Right atrium auricular region (tissue), 2 donors: Measurements from ENCODE around the gene FAM161A. TPM values are rescaled to one million over a fixed set of nuclear protein-coding genes. Genes with fewer than 3 reads are reported as not detected.

Experiments used
- DNase-seq: peaks from one replicate; pipeline ENCODE4 v3.0.0-alpha.2; 2019; ENCODE audit warnings: low spot score
- H3K27ac ChIP-seq, 2 donors: fragments of 200-600 bp; sonication (generic); 1 replicate in 1 of 2; 2 replicates in 1 of 2; pipeline ENCODE4 v1.5.1; 2016 to 2019
- H3K27me3 ChIP-seq, 2 donors: fragments of 200-600 bp; sonication (generic); one replicate each; pipeline versions ENCODE4 v1.5.1 to v1.6.0; 2017 to 2019
- H3K36me3 ChIP-seq: fragments of 200-600 bp; sonication (generic); one replicate; pipeline ENCODE4 v1.5.1; 2016
- H3K4me1 ChIP-seq, 2 donors: fragments of 200-600 bp; sonication (generic); one replicate each; pipeline versions ENCODE4 v1.5.1 to v1.6.0; 2017 to 2019
- H3K4me3 ChIP-seq, 2 donors: fragments of 200-600 bp; sonication (generic); 1 replicate in 1 of 2; 2 replicates in 1 of 2; pipeline ENCODE4 v1.5.1; 2017 to 2019; ENCODE audit warnings: mild to moderate bottlenecking in 1 of 2, moderate library complexity in 1 of 2
- H3K9me3 ChIP-seq, 2 donors: fragments of 200-600 bp; sonication (generic); one replicate each; pipeline ENCODE4 v1.5.1; 2019
- total RNA-seq, 2 donors: library from RNA; depleted of rRNA; stranded (reverse); fragments of >200 nt; gene quantifications; one replicate each; pipeline ENCODE4 v1.1.0, GENCODE V29; 2016
- TF ChIP-seq, protein P1 (sequence below), 2 donors: fragments of 200-600 bp; sonication (generic); IDR thresholded peaks; one replicate each; pipeline ENCODE4 v1.5.1; 2019; ENCODE audit warnings: antibody characterized with exemption in 2 of 2

The FAM161A gene, protein sequence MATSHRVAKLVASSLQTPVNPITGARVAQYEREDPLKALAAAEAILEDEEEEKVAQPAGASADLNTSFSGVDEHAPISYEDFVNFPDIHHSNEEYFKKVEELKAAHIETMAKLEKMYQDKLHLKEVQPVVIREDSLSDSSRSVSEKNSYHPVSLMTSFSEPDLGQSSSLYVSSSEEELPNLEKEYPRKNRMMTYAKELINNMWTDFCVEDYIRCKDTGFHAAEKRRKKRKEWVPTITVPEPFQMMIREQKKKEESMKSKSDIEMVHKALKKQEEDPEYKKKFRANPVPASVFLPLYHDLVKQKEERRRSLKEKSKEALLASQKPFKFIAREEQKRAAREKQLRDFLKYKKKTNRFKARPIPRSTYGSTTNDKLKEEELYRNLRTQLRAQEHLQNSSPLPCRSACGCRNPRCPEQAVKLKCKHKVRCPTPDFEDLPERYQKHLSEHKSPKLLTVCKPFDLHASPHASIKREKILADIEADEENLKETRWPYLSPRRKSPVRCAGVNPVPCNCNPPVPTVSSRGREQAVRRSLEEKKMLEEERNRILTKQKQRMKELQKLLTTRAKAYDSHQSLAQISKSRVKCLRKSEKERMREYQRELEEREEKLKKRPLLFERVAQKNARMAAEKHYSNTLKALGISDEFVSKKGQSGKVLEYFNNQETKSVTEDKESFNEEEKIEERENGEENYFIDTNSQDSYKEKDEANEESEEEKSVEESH
- 1 to 10 TPM in 1 of 2 donors, under 1 TPM in 1; 0.41 to 1.8 TPM for total RNA-seq

DNA sequence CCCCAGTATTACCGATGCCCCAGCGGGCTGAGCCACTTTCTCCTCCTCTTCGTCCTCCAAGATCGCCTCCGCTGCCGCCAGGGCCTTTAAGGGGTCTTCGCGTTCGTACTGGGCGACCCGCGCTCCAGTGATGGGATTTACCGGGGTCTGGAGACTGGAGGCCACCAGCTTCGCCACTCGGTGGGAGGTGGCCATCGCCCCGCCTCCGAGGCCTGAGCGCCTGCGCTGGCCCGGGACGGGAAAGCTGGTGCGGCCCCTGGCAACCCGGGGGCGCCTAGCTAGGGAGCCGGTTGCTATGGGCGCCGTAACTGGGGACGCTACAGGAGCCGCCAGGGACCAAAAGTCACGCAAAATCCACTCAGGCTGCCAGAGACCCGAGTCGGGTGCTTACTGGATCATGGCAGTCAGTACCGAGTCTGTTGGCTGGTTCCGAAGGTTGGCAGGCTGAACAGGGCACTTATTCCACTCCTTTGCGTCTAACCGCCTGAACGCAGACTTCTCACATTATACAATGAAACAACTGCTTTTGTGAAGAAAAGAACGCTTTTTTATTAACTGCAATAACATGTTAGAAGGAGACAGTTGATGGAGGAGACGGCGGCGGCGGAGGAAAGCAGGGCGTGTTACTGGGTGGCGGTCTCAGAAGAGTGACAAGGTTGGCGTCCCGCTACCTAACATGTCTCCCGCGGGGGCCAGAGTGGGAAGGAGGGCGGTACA is at the start of gene FAM161A:
Gene FAM161A (minus strand): TSS at position 214 of the 717 bp plus-strand sequence. CDS start 19 bp downstream, at position 195.
- TF ChIP-seq, protein P1, sequence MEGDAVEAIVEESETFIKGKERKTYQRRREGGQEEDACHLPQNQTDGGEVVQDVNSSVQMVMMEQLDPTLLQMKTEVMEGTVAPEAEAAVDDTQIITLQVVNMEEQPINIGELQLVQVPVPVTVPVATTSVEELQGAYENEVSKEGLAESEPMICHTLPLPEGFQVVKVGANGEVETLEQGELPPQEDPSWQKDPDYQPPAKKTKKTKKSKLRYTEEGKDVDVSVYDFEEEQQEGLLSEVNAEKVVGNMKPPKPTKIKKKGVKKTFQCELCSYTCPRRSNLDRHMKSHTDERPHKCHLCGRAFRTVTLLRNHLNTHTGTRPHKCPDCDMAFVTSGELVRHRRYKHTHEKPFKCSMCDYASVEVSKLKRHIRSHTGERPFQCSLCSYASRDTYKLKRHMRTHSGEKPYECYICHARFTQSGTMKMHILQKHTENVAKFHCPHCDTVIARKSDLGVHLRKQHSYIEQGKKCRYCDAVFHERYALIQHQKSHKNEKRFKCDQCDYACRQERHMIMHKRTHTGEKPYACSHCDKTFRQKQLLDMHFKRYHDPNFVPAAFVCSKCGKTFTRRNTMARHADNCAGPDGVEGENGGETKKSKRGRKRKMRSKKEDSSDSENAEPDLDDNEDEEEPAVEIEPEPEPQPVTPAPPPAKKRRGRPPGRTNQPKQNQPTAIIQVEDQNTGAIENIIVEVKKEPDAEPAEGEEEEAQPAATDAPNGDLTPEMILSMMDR (IDR thresholded peaks at IDR 0.05) = no peak
- H3K4me1 ChIP-seq = peaks cover 0 to 7% of the 10 kb centered on the region in 2 donors
- H3K36me3 ChIP-seq = no peaks in the 10 kb centered on the region
- DNase-seq = peak; percentile 86
- peak within 1 kb of the TSS; percentile 74 to 85 for H3K4me3 ChIP-seq
- peak within 1 kb of the TSS; percentile 85 to 95 for H3K27ac ChIP-seq
- no peaks in the 10 kb centered on the region for H3K27me3 ChIP-seq
- no peaks in the 10 kb centered on the region for H3K9me3 ChIP-seq

DNA sequence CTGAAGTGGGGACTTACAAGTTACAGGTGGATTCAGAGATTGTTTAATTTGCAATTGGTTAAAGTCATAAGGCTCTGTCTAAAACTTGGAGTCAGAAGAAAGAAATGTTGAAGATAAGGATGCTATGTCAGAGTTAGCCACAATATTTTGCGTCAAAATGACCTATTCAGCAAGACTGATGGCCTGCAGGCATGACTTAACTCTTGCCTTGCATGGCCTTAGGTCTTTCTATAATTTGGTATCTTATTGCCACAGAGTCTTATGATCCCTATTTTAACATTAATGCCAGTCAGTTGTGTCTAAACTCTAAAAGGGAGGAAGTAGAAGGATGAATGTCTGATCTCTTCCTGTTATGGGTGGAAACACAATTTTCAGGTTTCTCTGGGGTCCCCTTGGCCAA is 46.4 kb upstream of the FAM161A start:
- Histone ChIP-seq H3K4me3 (no peak overlapping the region), H3K27ac (no peak overlapping the region), H3K27me3 (no peaks in the 10 kb centered on the region), H3K9me3 (no peaks in the 10 kb centered on the region), H3K4me1 (peaks cover 0 to 6% of the 10 kb centered on the region in 2 donors), H3K36me3 (no peaks in the 10 kb centered on the region)
- TF ChIP-seq, protein P1 (IDR thresholded peaks at IDR 0.05) = no peak
- no peak for DNase-seq

DNA sequence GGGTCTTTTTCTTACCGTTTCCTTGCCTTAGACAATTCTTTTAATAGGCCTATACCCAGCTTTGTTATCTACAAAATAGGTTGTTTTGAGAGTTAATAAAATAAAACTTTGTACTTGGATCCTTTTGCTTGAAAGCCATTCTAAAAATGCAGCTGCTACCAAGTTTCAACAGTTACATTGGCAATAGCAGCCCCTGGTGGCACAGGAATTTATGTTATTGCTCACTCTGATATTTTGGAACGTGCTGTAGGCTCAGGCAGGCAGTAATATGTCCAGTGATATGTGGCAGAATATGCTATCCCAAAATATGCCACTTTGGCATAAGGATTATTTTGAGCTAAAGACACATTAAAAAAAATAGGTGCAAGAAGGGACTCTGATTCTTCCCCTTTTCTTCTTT is 45.0 kb upstream of the FAM161A start:
- no peak overlapping the region for H3K4me3 ChIP-seq
- TF ChIP-seq, protein P1 (IDR thresholded peaks at IDR 0.05) = peak in 1 of 2 donors; percentile 40
- no peaks in the 10 kb centered on the region for H3K4me1 ChIP-seq
- H3K27me3 ChIP-seq = no peaks in the 10 kb centered on the region
- no peak for DNase-seq
- no peak overlapping the region for H3K27ac ChIP-seq
- no peaks in the 10 kb centered on the region for H3K36me3 ChIP-seq
- no peaks in the 10 kb centered on the region for H3K9me3 ChIP-seq

DNA sequence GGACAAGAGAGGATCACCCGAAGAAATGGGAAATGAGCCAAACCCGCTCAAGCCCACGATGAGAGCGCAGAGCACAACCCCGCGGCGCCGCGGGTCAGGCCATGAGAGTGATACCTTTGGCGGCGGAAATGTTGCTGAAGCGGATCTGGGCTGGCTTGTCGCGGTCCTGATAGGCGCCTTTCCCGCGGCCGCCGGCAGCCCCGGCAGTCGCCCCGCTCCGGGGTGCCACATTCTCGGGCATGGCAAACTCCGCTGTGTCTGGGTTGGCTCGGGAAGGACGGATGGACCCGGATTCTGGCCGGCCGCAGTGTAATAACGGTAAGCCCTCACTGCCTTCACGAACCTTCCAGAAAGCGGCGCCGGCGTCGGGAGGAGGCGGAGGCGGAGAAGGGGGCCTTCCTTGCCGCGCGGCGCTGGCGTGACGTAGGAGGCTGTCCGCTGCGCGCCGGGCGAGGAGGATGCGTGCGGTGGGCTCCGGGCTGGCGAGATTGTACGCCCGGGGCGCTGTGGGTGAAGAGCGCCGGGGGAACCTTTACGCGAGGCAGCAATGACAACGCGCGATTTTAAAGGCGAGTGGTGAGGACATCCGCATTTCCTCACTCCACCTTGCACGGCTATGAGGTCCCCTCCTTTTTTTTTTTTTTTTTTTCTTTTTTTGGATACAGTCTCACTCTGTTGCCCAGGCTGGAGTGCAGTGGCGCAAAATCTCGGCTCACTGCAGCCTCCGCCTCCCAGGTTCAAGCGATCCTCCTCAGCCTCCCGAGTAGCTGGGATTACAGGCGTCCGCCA is 34.6 kb upstream of the FAM161A start, which contains the start of gene CCT4:
Gene CCT4 (minus strand): TSS at position 390 of the 789 bp plus-strand sequence. CDS start 149 bp downstream, at position 241.
- Histone ChIP-seq H3K4me3 (peak within 1 kb of the TSS; percentile 81 to 85), H3K27me3 (no peaks in the 10 kb centered on the region), H3K36me3 (peaks cover 15% of the 10 kb centered on the region), H3K4me1 (peaks cover 0 to 19% of the 10 kb centered on the region in 2 donors), H3K27ac (peak within 1 kb of the TSS; percentile 93 to 97), H3K9me3 (no peaks in the 10 kb centered on the region)
- DNase-seq = peak; percentile 88
- TF ChIP-seq, protein P1 (IDR thresholded peaks at IDR 0.05) = no peak

DNA sequence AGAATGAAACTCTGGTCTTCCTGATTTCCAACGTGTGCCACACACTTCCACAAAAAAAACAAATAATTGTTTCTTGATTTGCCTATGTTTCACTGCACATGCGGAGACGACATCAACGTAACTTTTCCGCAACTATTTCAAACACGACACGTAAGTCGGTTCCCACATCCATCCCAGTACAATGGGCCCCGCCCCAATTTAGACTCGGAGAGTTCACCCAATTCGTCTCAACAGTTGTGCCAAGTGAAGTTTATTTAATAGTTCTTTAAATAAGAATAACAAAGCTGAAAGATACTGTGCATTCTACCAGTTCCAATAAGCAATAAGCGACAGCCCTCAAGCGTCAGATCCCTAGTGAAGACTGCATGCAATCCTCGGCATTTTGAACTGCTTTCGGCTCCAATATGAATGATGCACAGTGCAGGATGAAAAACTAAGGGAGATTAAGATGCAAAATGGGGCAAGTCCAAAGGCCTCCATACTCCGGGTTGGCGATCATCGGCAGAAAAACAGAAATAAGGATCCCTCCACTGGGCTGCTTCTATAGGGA is 33.9 kb upstream of the FAM161A start:
- peak overlapping the region; percentile 81 to 85 for H3K4me3 ChIP-seq
- DNase-seq = no peak
- TF ChIP-seq, protein P1 (IDR thresholded peaks at IDR 0.05) = no peak
- H3K4me1 ChIP-seq = peaks cover 0 to 19% of the 10 kb centered on the region in 2 donors
- H3K27me3 ChIP-seq = no peaks in the 10 kb centered on the region
- H3K9me3 ChIP-seq = no peaks in the 10 kb centered on the region
- H3K27ac ChIP-seq = peak overlapping the region; percentile 93 to 97
- peaks cover 22% of the 10 kb centered on the region for H3K36me3 ChIP-seq
